NCI-H69 (cell line): Measurements from ENCODE around the gene DLX4.

ENCODE experiments used
- DNase-seq: peaks from one replicate; lab custom pipeline; 2025; lab: John Stamatoyannopoulos, UW

DLX4 gene

GRCh38 chr17:50014471-50015088 is 45.6 kb downstream of the DLX4 start:
- no peak for DNase-seq

GRCh38 chr17:50015146-50015545 is 46.2 kb downstream of the DLX4 start:
- DNase-seq = no peak

GRCh38 chr17:50018909-50019308 is 49.9 kb downstream of the DLX4 start:
- no peak for DNase-seq

DNA sequence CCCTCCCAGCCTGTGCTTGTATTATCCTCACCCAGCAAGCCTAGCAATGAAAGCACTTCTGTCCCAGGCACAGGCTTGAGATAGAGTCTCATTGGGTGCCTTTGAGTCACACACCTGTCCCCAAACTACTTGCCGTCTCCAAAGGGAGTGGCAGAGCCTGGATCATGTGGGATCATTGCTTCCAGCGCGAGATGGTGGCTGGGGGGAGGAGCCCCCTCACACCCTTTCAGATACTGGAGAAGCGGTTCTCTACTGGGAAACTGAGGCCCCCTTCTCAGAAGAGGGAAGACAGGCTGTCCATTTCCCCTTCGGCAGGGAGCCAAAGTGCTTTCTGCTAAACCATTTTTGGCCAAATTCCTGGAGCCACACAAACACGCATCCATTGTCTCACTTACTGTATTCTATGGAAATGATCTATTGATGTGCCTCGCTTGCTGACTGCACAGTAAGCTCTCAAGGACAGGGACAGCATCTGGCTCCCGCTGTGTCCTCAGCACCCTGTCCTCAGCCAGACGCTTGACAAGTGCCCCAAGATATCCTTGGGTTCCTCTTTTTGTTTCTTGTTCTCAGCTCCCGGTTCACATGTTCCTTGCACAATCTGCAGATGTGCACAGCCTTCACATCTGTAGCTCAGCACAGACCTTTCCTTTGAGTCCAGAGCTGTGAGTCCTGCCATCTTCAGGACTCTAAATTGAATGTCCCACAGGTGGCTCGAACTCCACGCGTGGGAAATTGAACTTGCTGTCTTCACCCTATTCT is 52.0 kb downstream of the DLX4 start:
- peak; percentile 12 for DNase-seq

GRCh38 chr17:50021681-50022370 is 52.8 kb downstream of the DLX4 start:
- DNase-seq = no peak

DNA sequence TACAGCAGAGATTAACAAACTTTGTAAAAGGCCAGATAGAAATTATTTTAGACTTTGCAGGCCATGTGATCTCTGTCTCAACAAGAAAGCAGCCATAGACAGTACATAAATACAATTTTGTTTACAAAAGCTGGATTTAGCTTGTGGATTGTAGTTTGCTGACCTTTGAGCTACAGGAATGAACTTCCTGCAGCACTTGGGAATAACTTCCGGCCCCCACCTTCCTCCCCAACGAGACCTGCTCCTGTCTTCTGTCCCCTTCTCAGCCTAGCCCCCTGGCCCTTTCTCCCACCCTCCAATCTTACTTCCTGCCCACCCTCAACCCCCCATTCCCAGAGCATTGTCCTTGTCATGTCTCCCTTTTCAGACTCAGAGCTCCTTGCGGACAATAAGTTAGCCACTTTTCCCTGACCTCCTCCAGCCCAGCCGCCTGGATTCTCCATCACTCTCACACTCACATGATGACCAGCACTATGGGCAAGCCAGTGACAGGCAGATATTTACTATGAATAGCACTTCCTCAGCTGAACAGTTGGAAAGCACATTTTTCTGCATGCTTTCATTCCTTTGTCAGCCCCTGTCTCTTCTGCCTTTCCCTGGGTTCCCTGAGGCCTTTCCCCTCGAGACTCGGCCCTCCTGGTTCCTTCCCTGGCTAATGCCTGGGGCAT is 53.6 kb downstream of the DLX4 start:
- DNase-seq = no peak

- DNase-seq = no peak
These were observed 54.5 kb downstream of the DLX4 start for GRCh38 chr17:50023520-50023919.
